Upper lobe of left lung (tissue), 6 donors: ENCODE measurements around the gene LYL1. TPM values are rescaled to one million over a fixed set of nuclear protein-coding genes. Genes with fewer than 3 reads are reported as not detected.

ENCODE experiments used
- ATAC-seq, 2 donors: fragments of 200-7000 bp; cut with Tn5 transposase; one replicate each; pipeline ENCODE4 v1.9.1; 2022; ENCODE audit warnings: mild to moderate bottlenecking in 2 of 2, moderate library complexity in 2 of 2; ENCODE audit not compliant: low FRiP score in 2 of 2
- DNase-seq, 2 donors: peaks; one replicate each; pipeline ENCODE4 v3.0.0-alpha.2; 2019 to 2020
- H3K27ac ChIP-seq, 4 donors: fragments of 200-600 bp; sonication (generic); one replicate each; pipeline ENCODE4 v1.5.1; 2016 to 2019
- H3K27me3 ChIP-seq, 4 donors: fragments of 200-600 bp; sonication (generic); one replicate each; pipeline ENCODE4 v1.5.1; 2017 to 2019
- H3K36me3 ChIP-seq, 4 donors: fragments of 200-600 bp; sonication (generic); one replicate each; pipeline ENCODE4 v1.5.1; 2016 to 2019
- H3K4me1 ChIP-seq, 4 donors: fragments of 200-600 bp; sonication (generic); one replicate each; pipeline ENCODE4 v1.5.1; 2018 to 2019
- H3K4me3 ChIP-seq, 4 donors: fragments of 200-600 bp; sonication (generic); one replicate each; pipeline ENCODE4 v1.5.1; 2017 to 2019; ENCODE audit warnings: mild to moderate bottlenecking in 2 of 4, moderate library complexity in 1 of 4
- H3K9me3 ChIP-seq, 4 donors: fragments of 200-600 bp; sonication (generic); one replicate each; pipeline ENCODE4 v1.5.1; 2018 to 2019
- EP300 ChIP-seq, 4 donors: sonication (generic); formaldehyde crosslinking; IDR thresholded peaks; one replicate each; pipeline ENCODE4 v1.5.1; 2017; ENCODE audit warnings: antibody characterized with exemption in 4 of 4, control low read depth in 2 of 4
- POLR2A ChIP-seq, 4 donors: fragments of 450-650 bp; IDR thresholded peaks; one replicate each; pipeline ENCODE4 v1.5.1; 2016 to 2017; ENCODE audit warnings: antibody characterized with exemption in 4 of 4, mild to moderate bottlenecking in 2 of 4
- POLR2AphosphoS5 ChIP-seq, 2 donors: sonication (generic); formaldehyde crosslinking; IDR thresholded peaks; one replicate each; pipeline ENCODE4 v1.5.1; 2017; ENCODE audit warnings: antibody characterized with exemption in 2 of 2
- WGBS, 2 donors: methylation state at CpG; one replicate each; pipeline ENCODE4 v1.1.5; 2017 to 2018; 5-methylcytosine and 5-hydroxymethylcytosine counted together
- total RNA-seq, 6 donors: library from RNA; depleted of rRNA in 4 of 6; stranded (reverse); fragments of >200 nt in 4 of 6; gene quantifications; one replicate each; pipeline versions ENCODE4 v1.1.0 to v1.2.1, GENCODE V29; 2016 to 2021
- TF ChIP-seq, protein P1 (sequence below), 6 experiments: fragments of 450-650 bp in 4 of 6; fragments of 200-600 bp in 2 of 6; sonication (generic) in 2 of 6; IDR thresholded peaks; one replicate each; pipeline ENCODE4 v1.5.1; 2016 to 2019; ENCODE audit warnings: antibody characterized with exemption in 6 of 6
- donor health status: DM: no; HTN: no; CAD: no; lungs with moderate emphysema.
- donor health status: DM: no; HTN: yes; CAD: no; lungs with severe emphysema.

Gene LYL1
- 10 to 100 TPM; 22.6 to 55.5 (median 31.4) TPM for total RNA-seq

DNA sequence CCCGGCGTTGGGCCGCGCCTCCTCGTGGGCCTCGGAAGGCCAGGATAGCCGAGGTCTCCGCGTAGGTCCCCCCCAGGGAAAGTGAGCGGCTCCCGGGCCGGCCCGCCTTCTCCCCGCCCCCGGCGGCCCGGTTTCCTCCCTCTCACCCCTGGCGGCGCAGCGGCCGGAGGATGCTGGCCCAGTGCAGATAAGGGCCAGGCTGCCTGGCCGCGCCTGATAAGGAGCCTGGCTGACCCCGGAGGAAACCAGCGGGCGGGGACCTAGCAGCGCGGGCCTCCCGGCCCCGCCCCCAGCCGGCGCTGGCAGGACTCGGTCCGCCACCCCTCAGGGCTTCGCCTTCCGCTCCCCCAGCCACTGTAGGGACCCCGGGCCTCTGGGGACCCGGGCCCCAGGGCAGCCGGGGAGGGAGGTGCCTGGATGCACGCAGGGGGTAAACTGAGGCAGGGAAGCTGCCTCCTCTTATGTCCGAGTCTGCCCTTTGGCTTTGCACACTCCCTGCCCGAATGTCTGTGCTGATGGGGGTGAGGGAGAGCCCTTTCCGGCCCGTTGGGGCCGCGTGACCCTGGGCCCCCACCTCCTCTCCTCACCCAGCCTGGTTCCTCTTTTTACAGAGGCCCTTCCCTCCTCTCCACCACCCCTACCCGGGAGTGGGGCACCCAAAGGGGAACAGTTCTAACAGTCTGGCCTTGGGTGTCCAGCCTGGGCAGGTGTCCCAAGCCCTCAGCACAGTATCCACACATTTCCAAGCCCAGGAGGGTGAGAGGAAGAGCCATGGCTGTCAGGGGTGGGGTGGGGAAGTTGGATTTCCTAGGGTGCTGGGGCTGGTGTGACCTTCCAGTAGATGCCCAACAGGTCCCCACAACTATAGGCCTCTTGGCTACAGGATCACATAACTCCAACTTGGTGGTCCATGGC is at the start of gene LYL1:
Gene LYL1, minus strand, starts transcription at position 193 of the 915 bp plus-strand sequence. CDS start 1,687 bp downstream, outside the sequence.
- Histone ChIP-seq H3K27ac (peak within 1 kb of the TSS; percentile 92 to 98 (median 95)), H3K27me3 (no peaks in the 10 kb centered on the region), H3K4me3 (peak within 1 kb of the TSS; percentile 34 to 59 (median 48)), H3K9me3 (no peaks in the 10 kb centered on the region), H3K4me1 (peaks cover 52 to 82% (median 69%) of the 10 kb centered on the region in 4 donors), H3K36me3 (peaks cover 0 to 4% (median 1%) of the 10 kb centered on the region in 4 donors)
- DNase-seq: peak; percentile 86 to 94
- 0 to 5% methylated on average over 12 of the region's 47 CpGs for WGBS, 2 donors
- peak; percentile 71 to 72 for ATAC-seq
- TF ChIP-seq EP300 (IDR thresholded peaks at IDR 0.05): peak in 3 of 4 donors; percentile 32 to 98 (median 91)
- peak in 3 of 4 donors; percentile 11 to 68 (median 24) for TF ChIP-seq POLR2A (IDR thresholded peaks at IDR 0.05)
- TF ChIP-seq POLR2AphosphoS5 (IDR thresholded peaks at IDR 0.05): peak; percentile 91 to 97
- TF ChIP-seq, protein P1, sequence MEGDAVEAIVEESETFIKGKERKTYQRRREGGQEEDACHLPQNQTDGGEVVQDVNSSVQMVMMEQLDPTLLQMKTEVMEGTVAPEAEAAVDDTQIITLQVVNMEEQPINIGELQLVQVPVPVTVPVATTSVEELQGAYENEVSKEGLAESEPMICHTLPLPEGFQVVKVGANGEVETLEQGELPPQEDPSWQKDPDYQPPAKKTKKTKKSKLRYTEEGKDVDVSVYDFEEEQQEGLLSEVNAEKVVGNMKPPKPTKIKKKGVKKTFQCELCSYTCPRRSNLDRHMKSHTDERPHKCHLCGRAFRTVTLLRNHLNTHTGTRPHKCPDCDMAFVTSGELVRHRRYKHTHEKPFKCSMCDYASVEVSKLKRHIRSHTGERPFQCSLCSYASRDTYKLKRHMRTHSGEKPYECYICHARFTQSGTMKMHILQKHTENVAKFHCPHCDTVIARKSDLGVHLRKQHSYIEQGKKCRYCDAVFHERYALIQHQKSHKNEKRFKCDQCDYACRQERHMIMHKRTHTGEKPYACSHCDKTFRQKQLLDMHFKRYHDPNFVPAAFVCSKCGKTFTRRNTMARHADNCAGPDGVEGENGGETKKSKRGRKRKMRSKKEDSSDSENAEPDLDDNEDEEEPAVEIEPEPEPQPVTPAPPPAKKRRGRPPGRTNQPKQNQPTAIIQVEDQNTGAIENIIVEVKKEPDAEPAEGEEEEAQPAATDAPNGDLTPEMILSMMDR (IDR thresholded peaks at IDR 0.05): peak in 1 of 6 experiments; percentile 33

DNA sequence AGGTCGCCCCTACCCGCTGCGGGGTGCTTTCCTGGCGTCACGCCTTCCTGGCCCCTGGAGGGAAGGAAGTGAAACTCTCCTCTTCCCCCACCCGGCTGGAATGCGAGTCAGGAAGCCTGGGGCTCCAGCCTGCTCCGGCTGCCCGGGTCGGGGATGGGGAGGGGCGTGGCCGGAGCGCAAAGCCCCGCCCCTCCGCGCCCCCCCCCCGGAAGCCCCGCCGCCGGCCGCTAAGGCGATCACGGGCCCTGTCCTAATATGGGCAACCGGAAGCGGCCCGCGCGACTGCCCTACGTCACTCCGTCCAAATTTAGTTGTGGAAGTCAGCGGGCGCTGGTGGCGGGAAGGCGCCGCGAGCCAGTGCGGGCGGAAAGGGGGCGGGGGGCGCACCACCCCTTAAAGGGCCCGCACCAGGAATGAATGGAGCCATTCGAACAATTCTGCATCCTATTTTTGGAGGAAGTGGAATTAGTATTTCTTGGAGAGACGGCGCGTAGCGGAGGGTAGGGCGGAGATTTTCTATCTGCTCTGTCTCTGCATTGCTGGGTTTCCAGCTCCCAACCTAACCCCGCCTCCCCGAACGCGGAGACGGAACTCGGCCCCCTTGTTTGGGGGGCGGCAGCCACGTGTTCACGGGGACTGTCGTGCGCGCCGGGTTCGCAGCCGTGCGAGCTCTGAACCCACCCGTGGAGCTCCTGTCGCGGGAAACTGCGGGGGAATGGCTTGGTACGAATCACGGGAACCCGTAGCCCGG is 49.1 kb upstream of the LYL1 start:
- Histone ChIP-seq H3K9me3 (no peaks in the 10 kb centered on the region), H3K27me3 (no peaks in the 10 kb centered on the region), H3K27ac (peak overlapping the region; percentile 98 to 100 (median 99)), H3K4me1 (peaks cover 19 to 47% (median 34%) of the 10 kb centered on the region in 4 donors), H3K36me3 (peaks cover 0 to 10% (median 0%) of the 10 kb centered on the region in 4 donors), H3K4me3 (peak overlapping the region; percentile 79 to 99 (median 92))
- 0 to 2% methylated on average over 2 to 33 of the region's 71 CpGs for WGBS, 2 donors
- ATAC-seq: peak; percentile 70 to 84
- TF ChIP-seq POLR2A (IDR thresholded peaks at IDR 0.05) (peak; percentile 57 to 98 (median 94)), POLR2AphosphoS5 (IDR thresholded peaks at IDR 0.05) (peak; percentile 97 to 99), EP300 (IDR thresholded peaks at IDR 0.05) (peak in 2 of 4 donors; percentile 25 to 67)
- TF ChIP-seq, protein P1 (IDR thresholded peaks at IDR 0.05): peak in 5 of 6 experiments; percentile 8 to 16 (median 13)
- DNase-seq: peak; percentile 97 to 99

DNA sequence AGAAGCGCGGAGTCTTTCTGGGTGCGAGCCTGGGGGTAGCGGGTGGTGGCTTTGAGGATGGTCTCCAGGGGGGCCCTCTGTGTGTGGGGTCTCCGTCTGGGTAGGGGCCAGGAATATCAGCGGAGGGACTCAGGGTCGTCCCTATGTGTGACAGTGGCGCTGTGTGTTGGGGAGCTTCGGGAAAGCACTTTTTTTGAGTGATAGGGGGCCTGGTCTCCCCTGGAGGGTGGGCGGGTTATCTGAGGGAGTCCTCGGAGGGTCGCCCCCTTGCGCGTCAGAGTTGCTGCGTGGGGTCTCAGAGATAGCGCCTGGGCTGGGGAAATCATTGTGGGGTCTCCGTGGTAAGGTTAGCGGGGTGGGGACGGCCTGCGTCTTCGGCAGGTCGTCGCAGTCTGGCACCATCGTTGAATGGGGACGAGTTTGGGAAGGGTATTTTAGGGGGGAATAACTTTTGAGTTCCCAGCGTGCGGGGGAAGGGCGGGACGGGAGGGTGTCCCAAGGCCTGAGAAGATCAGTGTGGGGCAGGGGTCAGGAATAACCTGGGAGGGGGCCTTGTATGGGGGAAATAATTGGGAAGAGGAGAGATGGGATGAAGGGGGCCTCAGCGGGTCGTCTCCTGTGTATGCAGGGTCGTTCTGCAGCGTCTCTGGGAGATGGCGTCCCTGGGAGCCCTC is 48.4 kb upstream of the LYL1 start:
- ATAC-seq (no peak), DNase-seq (peak in 1 of 2 donors; percentile 73)
- H3K27me3 ChIP-seq: no peaks in the 10 kb centered on the region
- H3K4me1 ChIP-seq: peaks cover 13 to 48% (median 30%) of the 10 kb centered on the region in 4 donors
- TF ChIP-seq POLR2AphosphoS5 (IDR thresholded peaks at IDR 0.05) (no peak), EP300 (IDR thresholded peaks at IDR 0.05) (no peak), POLR2A (IDR thresholded peaks at IDR 0.05) (no peak)
- TF ChIP-seq, protein P1 (IDR thresholded peaks at IDR 0.05): no peak
- peak overlapping the region; percentile 98 to 100 (median 99) for H3K27ac ChIP-seq
- WGBS, 2 donors: 0 to 1% methylated on average over 25 to 34 of the region's 34 CpGs
- no peaks in the 10 kb centered on the region for H3K9me3 ChIP-seq
- peaks cover 0 to 10% (median 0%) of the 10 kb centered on the region in 4 donors for H3K36me3 ChIP-seq
- peak overlapping the region; percentile 59 to 99 (median 84) for H3K4me3 ChIP-seq

DNA sequence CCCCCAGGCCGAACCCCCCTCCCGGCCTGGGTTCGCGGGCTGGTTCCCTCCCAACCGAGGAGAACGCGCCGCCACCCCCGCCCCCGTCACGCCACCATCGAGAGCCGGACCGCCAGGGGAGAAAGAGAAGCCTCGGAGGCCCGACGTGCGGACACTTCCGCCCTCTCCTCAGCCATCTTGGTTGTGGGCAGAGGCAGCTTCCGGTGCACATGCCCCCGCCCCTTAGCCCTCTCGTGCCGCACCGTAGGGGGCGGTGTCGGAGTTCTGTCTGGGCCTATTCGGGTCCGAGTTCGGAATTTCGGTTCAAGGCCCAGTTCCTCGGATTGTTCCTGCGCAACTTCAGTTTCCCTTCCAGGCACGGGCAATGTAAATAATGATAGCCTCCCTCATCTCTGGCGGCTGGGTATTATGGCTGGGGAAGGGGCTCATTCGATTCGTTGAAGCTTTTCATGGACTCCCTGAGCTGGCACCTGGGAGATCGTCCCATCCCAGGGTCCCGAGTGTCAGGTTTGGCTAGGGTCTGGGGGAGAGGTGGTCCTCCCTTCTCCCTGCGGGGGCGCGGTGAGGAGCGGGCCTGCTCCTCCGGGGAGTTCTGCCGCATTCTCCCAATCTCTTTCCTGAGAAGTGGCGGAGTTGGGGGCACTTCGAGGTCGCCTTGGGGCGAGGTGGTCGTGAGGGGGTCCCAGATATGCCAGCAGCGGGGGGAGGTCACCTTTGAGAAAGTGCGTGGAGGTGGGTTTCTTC is 47.7 kb upstream of the LYL1 start, which contains the start of the genes IER2 and STX10:
Gene IER2, plus strand, starts transcription at position 225 of the 744 bp plus-strand sequence. CDS start 2,776 bp downstream, outside the sequence.
Gene STX10, minus strand, starts transcription at position 189 of the 744 bp plus-strand sequence. CDS start 202 bp downstream, outside the sequence.
- 0 to 1% methylated on average over 15 to 47 of the region's 51 CpGs for WGBS, 2 donors
- peak within 1 kb of the TSS; percentile 79 to 99 (median 88) for H3K4me3 ChIP-seq

More for the DNA sequence above, 47.7 kb upstream of the LYL1 start, which contains the start of the genes IER2 and STX10:
- ATAC-seq (peak; percentile 79 to 90), DNase-seq (peak; percentile 96 to 97)
- Histone ChIP-seq H3K27ac (peak within 1 kb of the TSS; percentile 98 to 100 (median 99)), H3K27me3 (no peaks in the 10 kb centered on the region), H3K4me1 (peaks cover 10 to 41% (median 23%) of the 10 kb centered on the region in 4 donors), H3K36me3 (peaks cover 0 to 12% (median 3%) of the 10 kb centered on the region in 4 donors), H3K9me3 (no peaks in the 10 kb centered on the region)
- peak in 3 of 4 donors; percentile 64 to 90 (median 75) for TF ChIP-seq POLR2A (IDR thresholded peaks at IDR 0.05)
- TF ChIP-seq, protein P1 (IDR thresholded peaks at IDR 0.05): peak; percentile 39 to 87 (median 72)
- peak; percentile 97 to 98 for TF ChIP-seq POLR2AphosphoS5 (IDR thresholded peaks at IDR 0.05)
- peak in 1 of 4 donors; percentile 73 for TF ChIP-seq EP300 (IDR thresholded peaks at IDR 0.05)
